Neural crest cell (in vitro differentiated cells): ENCODE data around the gene ADGRA1. TPM values are rescaled to one million over a fixed set of nuclear protein-coding genes. Genes with fewer than 3 reads are reported as not detected.

Experiments used
- DNase-seq: peaks from one replicate; pipeline ENCODE4 v3.0.0; 2021; ENCODE audit warnings: low read depth, mixed read lengths, low spot score
- H3K27ac Mint-ChIP-seq: one replicate; pipeline ENCODE4 v1.8.0; 2021; ENCODE audit warnings: mild to moderate bottlenecking, mixed read lengths; ENCODE audit not compliant: unreplicated experiment
- H3K27me3 Mint-ChIP-seq: 2 replicates; pipeline ENCODE4 v1.8.0; 2021; ENCODE audit warnings: low read depth, mild to moderate bottlenecking, mixed read lengths
- H3K36me3 Mint-ChIP-seq: 2 replicates; pipeline ENCODE4 v1.8.0; 2021; ENCODE audit warnings: low read depth, mild to moderate bottlenecking, mixed read lengths
- H3K4me1 Mint-ChIP-seq: 2 replicates; pipeline ENCODE4 v1.8.0; 2021; ENCODE audit warnings: mixed read lengths
- H3K4me3 Mint-ChIP-seq: one replicate; pipeline ENCODE4 v1.8.0; 2021; ENCODE audit warnings: mild to moderate bottlenecking, mixed read lengths
- H3K9me3 Mint-ChIP-seq: 2 replicates; pipeline ENCODE4 v1.8.0; 2021; ENCODE audit warnings: mixed read lengths
- CTCF ChIP-seq: fragments of 200-600 bp; sonication (generic); conservative IDR thresholded peaks from 2 replicates; pipeline ENCODE4 v1.5.0; 2021; ENCODE audit warnings: antibody characterized with exemption, mild to moderate bottlenecking
- total RNA-seq: library from RNA; stranded (reverse); gene quantifications from 2 replicates; pipeline ENCODE4 v1.2.1, GENCODE V29; 2021

Gene ADGRA1
- total RNA-seq, 1 donor from 2014 or later: 0.33 TPM

- no peak overlapping the region for H3K27ac Mint-ChIP-seq
- no peaks in the 10 kb centered on the region for H3K36me3 Mint-ChIP-seq
- no peak for TF ChIP-seq CTCF
- peak overlapping the region; percentile 78 for H3K4me3 Mint-ChIP-seq
- H3K4me1 Mint-ChIP-seq: peaks cover 5% of the 10 kb centered on the region
- no peak for DNase-seq
- H3K9me3 Mint-ChIP-seq: no peaks in the 10 kb centered on the region
- H3K27me3 Mint-ChIP-seq: peaks cover 38% of the 10 kb centered on the region
Observed at GRCh38 chr10:133156674-133157579, 69.2 kb downstream of the ADGRA1 start.

GRCh38 chr10:133157662-133158436, 70.1 kb downstream of the ADGRA1 start:
- peak overlapping the region; percentile 78 for H3K4me3 Mint-ChIP-seq

GRCh38 chr10:133158437-133158755, 70.7 kb downstream of the ADGRA1 start:
- no peak for TF ChIP-seq CTCF
- H3K27me3 Mint-ChIP-seq: peaks cover 43% of the 10 kb centered on the region
- no peaks in the 10 kb centered on the region for H3K9me3 Mint-ChIP-seq
- H3K4me1 Mint-ChIP-seq: no peaks in the 10 kb centered on the region
- peak overlapping the region; percentile 47 for H3K4me3 Mint-ChIP-seq
- H3K27ac Mint-ChIP-seq: no peak overlapping the region
- no peaks in the 10 kb centered on the region for H3K36me3 Mint-ChIP-seq
- no peak for DNase-seq

More at GRCh38 chr10:133157662-133158436, 70.1 kb downstream of the ADGRA1 start:
- Mint-ChIP-seq H3K27ac (no peak overlapping the region), H3K4me1 (no peaks in the 10 kb centered on the region), H3K9me3 (no peaks in the 10 kb centered on the region), H3K36me3 (no peaks in the 10 kb centered on the region), H3K27me3 (peaks cover 39% of the 10 kb centered on the region)
- no peak for TF ChIP-seq CTCF
- DNase-seq: no peak

- DNase-seq: no peak
- no peaks in the 10 kb centered on the region for H3K36me3 Mint-ChIP-seq
- peak overlapping the region; percentile 41 for H3K4me3 Mint-ChIP-seq
- H3K27ac Mint-ChIP-seq: no peak overlapping the region
- TF ChIP-seq CTCF: no peak
- H3K27me3 Mint-ChIP-seq: peaks cover 43% of the 10 kb centered on the region
- H3K9me3 Mint-ChIP-seq: no peaks in the 10 kb centered on the region
- H3K4me1 Mint-ChIP-seq: no peaks in the 10 kb centered on the region
Observed at GRCh38 chr10:133158756-133159610, 71.3 kb downstream of the ADGRA1 start.

- no peaks in the 10 kb centered on the region for H3K4me1 Mint-ChIP-seq
- TF ChIP-seq CTCF: no peak
- no peaks in the 10 kb centered on the region for H3K9me3 Mint-ChIP-seq
- H3K4me3 Mint-ChIP-seq: no peak overlapping the region
- DNase-seq: no peak
- H3K27me3 Mint-ChIP-seq: peaks cover 37% of the 10 kb centered on the region
- no peak overlapping the region for H3K27ac Mint-ChIP-seq
- H3K36me3 Mint-ChIP-seq: no peaks in the 10 kb centered on the region
Observed at GRCh38 chr10:133159611-133159949, 71.9 kb downstream of the ADGRA1 start.
